ENCODE measurements around the gene SLC35G6.

DNA sequence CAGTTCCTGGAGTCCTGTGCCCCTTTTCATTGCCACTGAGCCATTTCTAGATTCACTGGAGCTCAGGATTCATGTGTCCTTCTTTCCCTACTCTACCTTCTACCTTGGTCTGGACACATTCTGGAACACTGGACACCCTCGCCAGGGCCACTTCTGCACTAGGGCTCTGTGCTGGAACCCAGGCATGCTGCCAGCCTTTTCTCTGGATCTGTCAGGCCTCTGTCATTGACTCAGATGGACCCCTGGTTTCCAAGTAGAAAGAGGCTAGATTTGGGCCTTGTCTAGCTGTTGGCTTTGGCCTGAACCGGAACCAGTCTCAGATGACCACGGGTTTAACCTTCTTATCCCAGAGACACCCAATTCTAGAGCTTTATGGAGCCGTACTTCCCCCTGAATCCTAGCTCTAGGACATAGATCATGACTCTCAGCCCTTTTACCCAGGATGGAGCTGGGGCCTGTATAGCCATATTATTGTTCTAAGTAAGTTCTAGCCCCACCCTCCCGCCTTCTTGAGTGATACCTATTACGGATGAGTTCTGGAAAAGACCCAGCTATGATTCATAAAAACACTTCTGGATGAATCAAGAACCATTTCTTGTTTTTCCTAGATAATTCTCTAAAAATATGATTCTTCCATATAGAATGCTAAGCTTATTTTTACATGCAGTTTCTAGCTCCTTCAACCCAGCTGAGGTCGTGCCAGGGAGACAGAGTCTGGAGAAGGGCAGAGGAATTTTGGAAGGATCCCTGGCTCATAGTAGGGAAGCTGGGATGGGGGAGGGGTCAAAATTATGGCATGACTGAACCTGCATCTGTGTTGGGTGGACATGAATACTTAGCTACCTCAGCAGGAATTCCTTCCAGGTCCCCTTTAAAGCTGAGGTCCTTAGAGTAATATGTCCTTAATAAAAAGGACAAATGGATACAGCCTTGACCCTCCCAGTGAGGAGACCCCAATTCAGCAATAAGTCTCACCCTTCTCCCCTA is 37.5 kb upstream of the SLC35G6 start:
- no peak for TF ChIP-seq POLR2A (IDR thresholded peaks at IDR 0.05)
- TF ChIP-seq, protein P1, sequence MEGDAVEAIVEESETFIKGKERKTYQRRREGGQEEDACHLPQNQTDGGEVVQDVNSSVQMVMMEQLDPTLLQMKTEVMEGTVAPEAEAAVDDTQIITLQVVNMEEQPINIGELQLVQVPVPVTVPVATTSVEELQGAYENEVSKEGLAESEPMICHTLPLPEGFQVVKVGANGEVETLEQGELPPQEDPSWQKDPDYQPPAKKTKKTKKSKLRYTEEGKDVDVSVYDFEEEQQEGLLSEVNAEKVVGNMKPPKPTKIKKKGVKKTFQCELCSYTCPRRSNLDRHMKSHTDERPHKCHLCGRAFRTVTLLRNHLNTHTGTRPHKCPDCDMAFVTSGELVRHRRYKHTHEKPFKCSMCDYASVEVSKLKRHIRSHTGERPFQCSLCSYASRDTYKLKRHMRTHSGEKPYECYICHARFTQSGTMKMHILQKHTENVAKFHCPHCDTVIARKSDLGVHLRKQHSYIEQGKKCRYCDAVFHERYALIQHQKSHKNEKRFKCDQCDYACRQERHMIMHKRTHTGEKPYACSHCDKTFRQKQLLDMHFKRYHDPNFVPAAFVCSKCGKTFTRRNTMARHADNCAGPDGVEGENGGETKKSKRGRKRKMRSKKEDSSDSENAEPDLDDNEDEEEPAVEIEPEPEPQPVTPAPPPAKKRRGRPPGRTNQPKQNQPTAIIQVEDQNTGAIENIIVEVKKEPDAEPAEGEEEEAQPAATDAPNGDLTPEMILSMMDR (IDR thresholded peaks at IDR 0.05): no peak

Data from thyroid gland (tissue), 4 donors.